ENCODE data around the gene MYT1. TPM values are rescaled to one million over a fixed set of nuclear protein-coding genes. Genes with fewer than 3 reads are reported as not detected.

MYT1 gene
- total and polyA plus RNA-seq, 11 donors, result 0.07 to 0.23 (median 0.09) TPM; not detected in 5

DNA sequence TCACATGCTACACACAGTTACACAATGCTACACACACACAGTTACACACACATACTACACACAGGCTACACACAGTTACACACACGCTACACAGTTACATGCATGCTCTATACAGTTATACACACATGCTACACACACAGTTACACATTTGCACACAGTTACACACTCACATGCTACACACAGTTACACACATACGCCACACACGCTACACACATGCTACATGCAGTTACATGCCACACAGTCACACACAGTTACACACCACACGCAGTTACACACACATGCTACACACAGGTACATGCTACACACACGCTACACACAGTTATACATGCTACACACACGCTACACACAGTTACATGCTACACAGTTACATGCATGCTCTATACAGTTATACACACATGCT lies 15.6 kb downstream of the MYT1 start:
- H3K27ac ChIP-seq, result no peak overlapping the region
- ATAC-seq (no peak), DNase-seq (no peak)
- 82 to 95% (median 91%) methylated on average over 6 of the region's 6 CpGs for WGBS, 4 donors
- intact Hi-C loops (cut with DNase I), result no loop called here
- H3K9me3 ChIP-seq, result no peaks in the 10 kb centered on the region
- H3K4me1 ChIP-seq, result no peaks in the 10 kb centered on the region
- H3K4me3 ChIP-seq, result no peak overlapping the region
- peaks cover 0 to 9% (median 0%) of the 10 kb centered on the region in 9 donors for H3K27me3 ChIP-seq
- TF ChIP-seq, protein P1, sequence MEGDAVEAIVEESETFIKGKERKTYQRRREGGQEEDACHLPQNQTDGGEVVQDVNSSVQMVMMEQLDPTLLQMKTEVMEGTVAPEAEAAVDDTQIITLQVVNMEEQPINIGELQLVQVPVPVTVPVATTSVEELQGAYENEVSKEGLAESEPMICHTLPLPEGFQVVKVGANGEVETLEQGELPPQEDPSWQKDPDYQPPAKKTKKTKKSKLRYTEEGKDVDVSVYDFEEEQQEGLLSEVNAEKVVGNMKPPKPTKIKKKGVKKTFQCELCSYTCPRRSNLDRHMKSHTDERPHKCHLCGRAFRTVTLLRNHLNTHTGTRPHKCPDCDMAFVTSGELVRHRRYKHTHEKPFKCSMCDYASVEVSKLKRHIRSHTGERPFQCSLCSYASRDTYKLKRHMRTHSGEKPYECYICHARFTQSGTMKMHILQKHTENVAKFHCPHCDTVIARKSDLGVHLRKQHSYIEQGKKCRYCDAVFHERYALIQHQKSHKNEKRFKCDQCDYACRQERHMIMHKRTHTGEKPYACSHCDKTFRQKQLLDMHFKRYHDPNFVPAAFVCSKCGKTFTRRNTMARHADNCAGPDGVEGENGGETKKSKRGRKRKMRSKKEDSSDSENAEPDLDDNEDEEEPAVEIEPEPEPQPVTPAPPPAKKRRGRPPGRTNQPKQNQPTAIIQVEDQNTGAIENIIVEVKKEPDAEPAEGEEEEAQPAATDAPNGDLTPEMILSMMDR (IDR thresholded peaks at IDR 0.05), result no peak
- no peaks in the 10 kb centered on the region for H3K36me3 ChIP-seq

DNA sequence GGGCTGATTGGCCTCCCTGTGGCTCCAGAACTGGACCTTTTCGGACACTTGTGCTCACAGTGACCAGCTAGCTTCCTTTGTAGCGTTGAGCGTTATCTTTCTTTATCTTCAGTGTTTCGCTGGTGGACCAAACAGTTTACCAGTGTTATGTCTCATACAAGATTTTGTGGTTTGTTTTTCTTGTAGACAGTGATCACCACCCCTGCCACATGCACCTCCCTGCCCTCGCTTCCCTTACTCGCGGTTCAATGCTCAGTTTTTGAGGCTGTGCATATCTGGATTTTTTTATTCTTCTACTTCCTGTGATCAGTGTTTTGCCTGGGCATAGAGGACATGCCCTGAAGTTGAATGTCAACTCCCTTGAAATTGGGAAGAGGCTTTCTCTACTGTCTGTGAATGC lies 16.4 kb downstream of the MYT1 start:
- no peaks in the 10 kb centered on the region for H3K9me3 ChIP-seq
- 70 to 82% (median 75%) methylated on average over 7 of the region's 7 CpGs for WGBS, 4 donors
- intact Hi-C loops (cut with DNase I), result no loop called here

DNA sequence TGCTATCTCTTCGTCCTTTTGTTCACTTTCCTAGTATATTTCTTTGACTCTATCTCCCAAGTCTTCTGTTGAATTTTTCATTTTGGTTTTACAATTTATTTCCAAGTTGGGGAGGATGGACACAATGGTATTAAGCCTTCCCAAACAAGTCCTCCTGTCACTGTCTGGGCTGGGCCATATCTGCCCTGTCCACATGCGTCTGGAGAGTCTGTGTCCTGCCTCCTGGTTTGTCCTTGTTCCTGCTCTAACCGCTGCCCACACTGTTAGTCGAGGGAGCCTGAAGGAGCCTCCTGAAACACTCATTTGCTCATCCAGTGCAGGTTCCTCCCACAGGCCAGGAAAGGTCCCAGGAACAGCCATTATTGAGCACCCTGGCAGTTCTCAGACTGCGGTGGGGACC lies 17.1 kb downstream of the MYT1 start:
- peaks cover 0 to 12% (median 0%) of the 10 kb centered on the region in 9 donors for H3K27me3 ChIP-seq
- intact Hi-C loops (cut with DNase I), result no loop called here
- no peak for DNase-seq

More for the DNA sequence above, 16.4 kb downstream of the MYT1 start:
- no peak overlapping the region for H3K4me3 ChIP-seq
- H3K27ac ChIP-seq, result no peak overlapping the region
- H3K36me3 ChIP-seq, result no peaks in the 10 kb centered on the region
- no peaks in the 10 kb centered on the region for H3K4me1 ChIP-seq
- TF ChIP-seq, protein P1 (IDR thresholded peaks at IDR 0.05), result no peak
- no peak for TF ChIP-seq POLR2A (IDR thresholded peaks at IDR 0.05)
- H3K27me3 ChIP-seq, result peaks cover 0 to 12% (median 0%) of the 10 kb centered on the region in 9 donors
- no peak for DNase-seq
- ATAC-seq, result no peak

DNA sequence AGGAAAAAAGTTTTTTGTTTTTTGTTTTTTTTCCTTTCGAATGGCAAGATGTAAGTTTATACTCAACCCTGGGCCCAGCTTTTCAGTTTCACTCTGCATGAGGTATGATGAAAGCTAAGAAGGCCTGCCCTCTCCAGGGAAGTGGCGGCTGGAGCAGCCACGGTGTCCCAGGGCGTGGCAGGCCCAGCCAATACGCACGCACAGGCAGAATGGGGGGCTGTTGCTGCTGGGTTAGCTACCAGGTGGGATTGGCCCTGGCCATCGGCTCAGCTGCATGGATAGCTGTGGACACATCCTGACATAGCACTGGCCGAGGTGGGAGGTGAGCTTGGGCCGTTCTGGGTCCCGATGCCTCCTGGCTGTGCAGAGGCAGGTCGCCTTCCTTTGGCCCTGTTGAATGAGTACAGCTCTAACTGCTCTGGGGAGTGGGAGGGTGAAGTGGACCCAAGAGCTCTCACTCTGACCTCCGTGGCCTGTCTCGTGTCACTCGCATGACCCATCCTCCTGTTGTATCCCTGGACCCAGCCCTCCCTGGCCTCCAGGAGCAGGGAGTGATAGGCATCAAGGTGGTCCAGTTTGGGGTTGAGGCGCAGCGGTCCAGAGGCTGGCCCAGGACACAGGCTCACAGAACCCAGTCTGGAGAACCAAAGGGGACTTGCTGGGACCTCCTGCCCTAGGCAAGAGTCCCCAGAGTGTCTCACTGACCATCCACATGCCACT lies 18.1 kb downstream of the MYT1 start:
- Histone ChIP-seq H3K27me3 (peaks cover 0 to 7% (median 0%) of the 10 kb centered on the region in 9 donors), H3K4me1 (no peaks in the 10 kb centered on the region), H3K4me3 (no peak overlapping the region), H3K9me3 (no peaks in the 10 kb centered on the region), H3K27ac (no peak overlapping the region), H3K36me3 (no peaks in the 10 kb centered on the region)
- intact Hi-C loops (cut with DNase I), result no loop called here
- 79 to 90% (median 80%) methylated on average over 13 to 16 of the region's 16 CpGs for WGBS, 4 donors
- DNase-seq (no peak), ATAC-seq (no peak)
- TF ChIP-seq, protein P1 (IDR thresholded peaks at IDR 0.05), result no peak
- TF ChIP-seq POLR2A (IDR thresholded peaks at IDR 0.05), result no peak

More for the DNA sequence above, 17.1 kb downstream of the MYT1 start:
- TF ChIP-seq POLR2A (IDR thresholded peaks at IDR 0.05), result no peak
- TF ChIP-seq, protein P1 (IDR thresholded peaks at IDR 0.05), result no peak
- Histone ChIP-seq H3K4me1 (no peaks in the 10 kb centered on the region), H3K36me3 (no peaks in the 10 kb centered on the region), H3K9me3 (no peaks in the 10 kb centered on the region), H3K27ac (no peak overlapping the region), H3K4me3 (no peak overlapping the region)
- WGBS, 4 donors, result 77 to 86% (median 80%) methylated on average over 5 of the region's 5 CpGs
- no peak for ATAC-seq
